Erythroblast (primary cell): ENCODE results near the gene PRSS23.

Experiments used
- DNase-seq, 2 experiments: peaks; one replicate each; lab custom pipeline; 2025; lab: John Stamatoyannopoulos, UW
- GATA1 ChIP-seq: IDR thresholded peaks from 2 replicates; pipeline ENCODE4 v1.6.1; 2011; ENCODE audit warnings: low read depth, mild to moderate bottlenecking, control low read depth, low read length, moderate library complexity
- POLR2A ChIP-seq: IDR thresholded peaks from 2 replicates; pipeline ENCODE4 v1.6.1; 2011; ENCODE audit warnings: mild to moderate bottlenecking, low read length

The PRSS23 gene

GRCh38 chr11:86798988-86799387 lies 1.4 kb upstream of the PRSS23 start:
- DNase-seq = no peak
- TF ChIP-seq POLR2A = no peak
- no peak for TF ChIP-seq GATA1

- DNase-seq = peak in 1 of 2 experiments; percentile 23
- TF ChIP-seq GATA1 = no peak
- TF ChIP-seq POLR2A = no peak
Measured at GRCh38 chr11:86799680-86800075, 664 bp upstream of the PRSS23 start.

- DNase-seq = no peak
- TF ChIP-seq POLR2A (no peak), GATA1 (no peak)
Measured at GRCh38 chr11:86800960-86801272, 574 bp downstream of the PRSS23 start.

GRCh38 chr11:86801364-86801763 lies 1.0 kb downstream of the PRSS23 start:
- no peak for TF ChIP-seq POLR2A
- TF ChIP-seq GATA1 = no peak

GRCh38 chr11:86802146-86802545 lies 1.8 kb downstream of the PRSS23 start:
- TF ChIP-seq POLR2A = no peak
- TF ChIP-seq GATA1 = no peak
- DNase-seq = no peak

More at GRCh38 chr11:86801364-86801763, 1.0 kb downstream of the PRSS23 start:
- DNase-seq = no peak

GRCh38 chr11:86802601-86803051 lies 2.3 kb downstream of the PRSS23 start:
- TF ChIP-seq GATA1 (no peak), POLR2A (no peak)
- peak; percentile 17 to 34 for DNase-seq

GRCh38 chr11:86803136-86804045 lies 3.0 kb downstream of the PRSS23 start:
- TF ChIP-seq GATA1 = no peak
- no peak for TF ChIP-seq POLR2A
- DNase-seq = no peak

GRCh38 chr11:86804951-86805350 lies 4.6 kb downstream of the PRSS23 start:
- no peak for DNase-seq
- no peak for TF ChIP-seq POLR2A

- no peak for DNase-seq
- TF ChIP-seq POLR2A (no peak), GATA1 (no peak)
Measured at GRCh38 chr11:86805873-86806310, 5.5 kb downstream of the PRSS23 start.

- DNase-seq = no peak
Measured at GRCh38 chr11:86806903-86807302, 6.6 kb downstream of the PRSS23 start.

GRCh38 chr11:86807360-86807759 lies 7.0 kb downstream of the PRSS23 start:
- no peak for TF ChIP-seq GATA1
- TF ChIP-seq POLR2A = no peak
- DNase-seq = no peak

More at GRCh38 chr11:86806903-86807302, 6.6 kb downstream of the PRSS23 start:
- no peak for TF ChIP-seq GATA1

- TF ChIP-seq POLR2A = no peak
- TF ChIP-seq GATA1 = no peak
- DNase-seq = no peak
Measured at GRCh38 chr11:86809561-86809960, 9.2 kb downstream of the PRSS23 start.

GRCh38 chr11:86810288-86810687 lies 9.9 kb downstream of the PRSS23 start:
- DNase-seq = no peak

GRCh38 chr11:86811637-86812321 lies 11.4 kb downstream of the PRSS23 start:
- no peak for DNase-seq
- TF ChIP-seq POLR2A (no peak), GATA1 (no peak)

More at GRCh38 chr11:86810288-86810687, 9.9 kb downstream of the PRSS23 start:
- TF ChIP-seq POLR2A (no peak), GATA1 (no peak)
